Inflammatory macrophage treated with lipopolysaccharide for 4 hours (primary cell): ENCODE data around the gene LINGO3.

ENCODE experiments used
- DNase-seq: peaks from one replicate; pipeline ENCODE4 v3.0.0-alpha.2; 2020

The LINGO3 gene

DNA sequence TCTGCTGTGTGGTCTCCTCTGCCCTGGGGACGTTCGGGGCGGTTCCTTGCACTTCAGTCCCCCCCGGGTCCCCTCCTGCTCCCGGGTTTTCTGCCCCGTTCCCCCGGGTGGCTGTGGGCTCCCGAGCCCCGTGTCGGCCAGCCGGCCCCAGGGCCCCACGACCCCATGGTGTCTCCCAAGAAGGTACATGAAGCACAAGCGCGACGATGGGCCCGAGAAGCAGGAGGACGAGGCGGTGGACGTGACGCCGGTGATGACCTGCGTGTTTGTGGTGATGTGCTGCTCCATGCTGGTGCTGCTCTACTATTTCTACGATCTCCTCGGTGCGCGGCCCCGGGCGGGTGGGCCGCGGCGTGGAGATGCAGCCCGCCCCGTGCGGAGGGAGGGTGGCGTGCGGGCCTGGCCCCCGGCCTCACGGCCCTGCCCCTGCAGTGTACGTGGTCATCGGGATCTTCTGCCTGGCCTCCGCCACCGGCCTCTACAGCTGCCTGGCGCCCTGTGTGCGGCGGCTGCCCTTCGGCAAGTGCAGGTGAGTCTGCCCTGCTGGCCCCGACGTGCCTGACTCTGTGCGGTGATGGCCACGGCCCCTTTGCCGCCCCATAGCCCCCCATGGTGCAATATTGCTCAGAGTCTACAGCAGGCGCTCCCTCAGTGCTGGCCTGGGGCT lies 31.8 kb upstream of the LINGO3 start:
- DNase-seq, result no peak

DNA sequence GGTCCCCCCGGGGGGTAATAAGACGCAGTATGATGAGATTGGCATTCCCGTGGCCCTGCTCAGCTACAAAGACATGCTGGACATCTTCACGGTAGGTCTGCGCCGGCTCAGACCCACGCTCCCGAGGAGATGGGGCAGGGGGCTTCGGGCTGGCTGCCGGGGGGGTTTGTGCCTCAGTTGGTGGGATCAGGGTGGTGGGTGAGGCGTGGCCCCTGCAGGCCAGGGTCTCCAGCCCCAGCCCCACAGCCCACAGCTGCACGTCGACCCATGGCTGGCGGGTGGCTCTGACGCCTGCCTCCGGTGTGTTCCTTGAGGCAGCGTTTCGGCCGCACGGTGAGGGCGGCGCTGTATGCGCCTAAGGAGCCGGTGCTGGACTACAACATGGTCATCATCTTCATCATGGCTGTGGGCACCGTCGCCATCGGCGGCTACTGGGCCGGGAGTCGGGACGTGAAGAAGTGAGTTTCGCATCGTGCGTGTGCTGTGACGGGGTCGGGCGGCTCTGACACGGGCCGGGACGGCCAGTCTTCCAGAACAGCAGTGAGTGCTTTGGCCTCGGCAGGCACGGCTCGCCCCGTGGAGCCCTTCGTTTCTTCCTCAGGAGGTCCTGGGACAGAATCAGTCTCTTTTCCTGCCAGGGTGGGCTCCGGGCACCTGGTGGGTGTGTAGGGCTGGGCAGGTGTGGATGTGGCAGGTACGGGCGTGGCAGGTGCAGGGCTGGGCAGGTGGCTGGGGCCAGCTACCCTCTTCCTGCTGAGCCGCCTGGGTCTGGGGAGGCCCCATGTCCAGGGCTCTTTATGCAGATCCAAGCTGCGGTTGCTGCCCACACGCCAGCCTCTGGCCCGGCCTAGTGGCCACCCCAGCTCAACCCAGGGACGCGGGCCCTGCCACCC lies 31.0 kb upstream of the LINGO3 start:
- no peak for DNase-seq

DNA sequence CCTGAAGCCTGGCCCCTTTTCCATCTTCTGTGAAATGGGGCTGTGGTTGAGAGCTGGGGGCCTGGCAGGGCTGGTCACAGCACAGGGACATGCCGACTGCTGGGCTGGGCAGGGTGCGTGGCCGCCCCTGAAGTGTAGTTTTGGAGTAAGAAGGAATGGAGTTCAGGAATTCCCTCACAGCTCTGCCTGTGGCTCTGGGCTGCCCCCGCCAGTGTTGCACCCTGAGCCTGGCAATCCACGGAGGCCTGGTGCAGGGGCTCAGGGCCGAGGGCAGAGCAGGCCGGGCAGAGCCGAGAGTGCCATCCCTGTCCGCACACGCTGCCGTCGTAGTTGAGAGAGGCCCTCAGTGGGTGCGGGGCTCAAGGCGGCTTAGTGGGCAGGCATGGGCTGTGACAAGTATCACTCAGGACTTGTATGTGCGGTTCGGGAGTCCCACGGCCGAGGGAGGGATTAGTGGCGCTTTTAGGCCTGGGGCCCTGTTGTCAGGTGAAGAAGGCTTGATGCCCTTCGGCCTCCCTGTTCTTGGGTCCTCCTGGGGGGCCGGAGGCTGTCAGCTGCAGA lies 30.2 kb upstream of the LINGO3 start:
- no peak for DNase-seq

DNA sequence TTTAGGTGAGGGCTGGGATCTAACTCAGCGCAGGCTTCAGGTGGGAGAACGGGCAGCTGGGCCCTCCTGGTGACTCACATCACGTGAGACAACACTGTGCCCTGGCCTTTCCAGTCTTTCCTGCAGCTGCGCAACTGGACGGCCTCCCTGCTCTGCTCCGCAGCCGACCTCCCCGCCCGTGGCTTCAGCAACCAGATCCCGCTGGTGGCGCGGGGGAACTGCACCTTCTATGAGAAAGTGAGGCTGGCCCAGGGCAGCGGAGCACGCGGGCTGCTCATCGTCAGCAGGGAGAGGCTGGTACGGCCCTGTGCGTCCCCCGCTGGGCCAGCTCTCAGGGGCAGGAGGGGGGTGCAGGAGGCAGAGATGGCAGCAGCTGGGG lies 29.4 kb upstream of the LINGO3 start:
- no peak for DNase-seq

DNA sequence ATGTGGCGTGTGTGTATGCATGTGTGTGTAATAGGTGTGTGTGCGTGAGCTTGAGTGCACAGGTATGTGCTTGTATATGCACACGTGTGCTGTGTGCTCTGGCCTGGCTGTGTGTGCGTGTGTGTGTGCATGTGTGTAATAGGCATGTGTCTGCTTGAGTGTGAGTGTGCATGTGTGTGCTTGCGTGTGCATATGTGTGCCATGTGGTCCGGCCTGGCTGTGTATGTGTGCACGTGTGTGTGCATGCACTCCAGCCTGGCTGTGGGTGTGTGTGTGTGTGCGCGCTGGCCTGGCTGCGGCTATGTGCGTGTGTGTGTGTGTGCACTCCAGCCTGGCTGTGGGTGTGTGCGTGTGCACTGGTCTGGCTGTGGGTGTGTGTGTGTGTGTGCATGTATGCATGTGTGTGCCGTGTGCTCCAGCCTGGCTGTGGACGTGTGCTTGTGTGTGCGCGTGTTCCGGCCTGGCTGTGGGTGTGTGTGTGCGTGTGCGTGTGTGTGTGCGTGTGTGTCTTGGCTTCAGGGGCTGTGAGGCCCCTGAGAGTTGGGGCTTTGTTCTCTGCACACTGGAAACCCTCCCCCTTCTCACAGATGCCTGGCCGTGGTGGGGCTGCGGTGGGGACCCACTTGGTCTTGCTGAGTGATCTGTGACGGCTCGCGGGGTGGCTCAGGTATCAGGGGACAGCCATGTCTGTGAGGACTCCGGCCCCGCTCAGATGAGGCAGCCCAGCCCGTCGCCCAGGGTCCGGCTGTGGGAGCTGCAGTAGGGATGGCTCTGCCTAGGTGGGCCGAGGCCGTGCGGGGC lies 28.8 kb upstream of the LINGO3 start:
- no peak for DNase-seq

DNA sequence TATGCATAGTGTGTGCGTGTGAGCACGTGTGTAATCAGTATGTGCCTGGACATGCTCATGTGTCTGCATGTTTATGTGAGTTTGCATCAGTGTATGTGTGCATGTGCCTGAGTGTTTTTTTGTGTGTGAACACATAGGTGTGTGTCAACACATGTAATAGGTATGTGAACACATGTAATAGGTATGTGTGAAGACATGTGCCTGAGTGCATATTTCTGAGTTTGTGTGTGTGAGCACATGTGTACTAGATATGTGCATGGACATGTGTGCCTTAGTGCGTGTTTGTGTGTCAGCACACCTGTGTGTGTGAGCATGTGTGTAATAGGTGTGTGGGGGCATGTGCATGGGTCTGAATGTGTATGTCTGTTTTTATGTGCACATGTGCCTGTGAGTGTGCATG lies 27.9 kb upstream of the LINGO3 start:
- no peak for DNase-seq

DNA sequence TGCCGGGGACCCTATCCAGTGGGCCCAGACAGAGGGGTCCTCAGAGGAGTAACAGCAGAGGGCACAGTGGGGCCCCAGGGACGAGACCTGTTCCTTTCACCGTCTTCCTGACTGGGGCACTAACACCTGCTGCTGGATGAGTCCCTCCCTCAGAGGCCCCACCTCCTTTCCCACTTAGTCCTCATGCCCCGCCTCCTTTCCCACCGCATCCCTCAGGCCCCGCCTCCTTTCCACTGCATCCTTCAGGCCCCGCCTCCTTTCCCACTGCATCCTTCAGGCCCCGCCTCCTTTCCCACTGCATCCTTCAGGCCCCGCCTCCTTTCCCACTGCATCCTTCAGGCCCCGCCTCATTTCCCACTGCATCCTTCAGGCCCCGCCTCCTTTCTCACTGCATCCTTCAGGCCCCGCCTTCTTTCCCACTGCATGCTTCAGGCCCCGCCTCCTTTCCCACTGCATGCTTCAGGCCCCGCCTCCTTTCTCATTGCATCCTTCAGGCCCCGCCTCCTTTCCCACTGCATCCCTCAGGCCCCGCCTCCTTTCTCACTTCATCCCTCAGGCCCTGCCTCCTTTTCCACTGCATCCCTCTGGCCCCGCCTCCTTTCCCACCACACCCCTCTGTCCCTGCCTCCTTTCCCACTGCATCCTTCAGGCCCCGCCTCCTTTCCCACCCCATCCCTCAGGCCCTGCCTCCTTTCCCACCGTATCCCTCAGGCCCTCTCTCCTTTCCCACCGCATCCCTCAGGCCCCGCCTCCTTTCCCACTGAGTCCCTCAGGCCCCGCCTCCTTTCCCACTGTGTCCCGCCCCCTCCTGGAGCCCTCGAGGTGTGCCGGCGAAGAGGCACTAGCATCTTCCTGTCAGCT lies 27.3 kb upstream of the LINGO3 start:
- DNase-seq, result no peak

DNA sequence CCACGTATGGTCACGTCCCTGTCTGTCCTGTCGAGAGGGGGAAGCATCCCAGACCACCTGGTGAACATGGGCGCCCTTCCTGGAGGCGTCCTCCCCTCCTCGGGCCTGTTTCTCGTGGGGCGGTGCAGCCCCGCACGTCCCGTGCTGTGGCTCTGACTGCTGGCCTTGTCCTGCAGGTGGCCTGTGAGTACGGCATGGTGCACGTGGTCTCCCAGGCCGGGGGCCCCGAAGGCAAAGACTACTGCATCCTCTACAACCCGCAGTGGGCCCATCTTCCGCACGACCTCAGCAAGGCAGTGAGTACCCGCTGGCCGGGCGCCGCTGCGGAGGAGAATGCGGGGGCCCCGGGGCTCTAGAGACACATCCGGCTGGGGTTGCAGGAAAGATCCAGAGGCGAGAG lies 26.5 kb upstream of the LINGO3 start:
- no peak for DNase-seq

DNA sequence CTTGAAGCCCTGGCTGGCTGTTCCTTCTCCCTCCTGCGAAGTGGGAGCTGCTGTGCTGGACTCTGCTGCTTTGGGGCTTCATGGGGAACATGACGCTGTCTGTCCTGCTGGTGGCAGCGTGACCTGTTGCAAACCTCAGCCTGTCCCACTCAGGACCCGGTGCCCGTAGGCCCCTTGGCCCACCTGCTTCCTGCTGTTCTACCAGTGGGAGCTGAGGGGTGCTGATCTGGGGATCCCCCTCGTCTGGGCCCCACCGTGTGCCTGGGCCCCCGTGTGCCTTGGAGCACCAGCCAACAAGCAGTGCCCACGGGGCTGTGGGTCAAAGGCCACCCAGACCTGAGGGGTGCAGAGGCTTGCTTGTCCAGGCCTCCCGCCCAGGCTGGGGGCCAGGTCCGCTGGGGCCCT lies 25.9 kb upstream of the LINGO3 start:
- peak; percentile 13 for DNase-seq

DNA sequence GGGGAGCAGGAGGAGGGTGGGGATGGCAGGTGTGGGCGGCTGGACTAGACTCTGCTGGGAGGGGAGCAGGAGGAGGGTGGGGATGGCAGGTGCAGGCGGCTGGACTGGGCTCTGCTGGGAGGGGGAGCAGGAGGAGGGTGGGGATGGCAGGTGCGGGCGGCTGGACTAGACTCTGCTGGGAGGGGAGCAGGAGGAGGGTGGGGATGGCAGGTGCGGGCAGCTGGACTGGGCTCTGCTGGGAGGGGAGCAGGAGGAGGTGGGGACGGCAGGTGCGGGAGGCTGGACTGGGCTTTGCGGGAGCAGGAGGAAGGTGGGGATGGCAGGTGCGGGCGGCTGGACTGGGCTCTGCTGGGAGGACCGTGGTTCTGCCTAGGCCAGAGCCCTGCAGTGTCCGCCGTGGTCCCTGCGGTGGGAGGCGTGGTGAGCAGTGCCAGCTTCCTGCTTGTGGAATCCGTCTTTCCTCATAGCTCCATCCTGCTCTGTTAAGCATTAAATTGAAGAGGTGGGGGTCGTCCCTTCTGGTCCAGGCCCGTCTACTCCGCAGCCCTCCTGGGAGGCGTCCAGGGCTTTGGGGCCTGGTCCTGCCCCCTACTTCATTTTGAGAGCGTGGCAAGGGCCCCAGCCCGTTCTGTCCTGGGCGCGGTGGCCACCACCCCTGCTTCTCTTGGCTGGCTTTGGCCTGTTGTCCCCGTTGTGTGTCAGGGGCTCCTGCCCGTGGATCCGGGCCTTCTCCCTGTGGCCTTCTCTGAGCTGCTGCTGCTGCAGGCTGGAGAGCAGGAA lies 25.3 kb upstream of the LINGO3 start:
- DNase-seq, result peak; percentile 33

DNA sequence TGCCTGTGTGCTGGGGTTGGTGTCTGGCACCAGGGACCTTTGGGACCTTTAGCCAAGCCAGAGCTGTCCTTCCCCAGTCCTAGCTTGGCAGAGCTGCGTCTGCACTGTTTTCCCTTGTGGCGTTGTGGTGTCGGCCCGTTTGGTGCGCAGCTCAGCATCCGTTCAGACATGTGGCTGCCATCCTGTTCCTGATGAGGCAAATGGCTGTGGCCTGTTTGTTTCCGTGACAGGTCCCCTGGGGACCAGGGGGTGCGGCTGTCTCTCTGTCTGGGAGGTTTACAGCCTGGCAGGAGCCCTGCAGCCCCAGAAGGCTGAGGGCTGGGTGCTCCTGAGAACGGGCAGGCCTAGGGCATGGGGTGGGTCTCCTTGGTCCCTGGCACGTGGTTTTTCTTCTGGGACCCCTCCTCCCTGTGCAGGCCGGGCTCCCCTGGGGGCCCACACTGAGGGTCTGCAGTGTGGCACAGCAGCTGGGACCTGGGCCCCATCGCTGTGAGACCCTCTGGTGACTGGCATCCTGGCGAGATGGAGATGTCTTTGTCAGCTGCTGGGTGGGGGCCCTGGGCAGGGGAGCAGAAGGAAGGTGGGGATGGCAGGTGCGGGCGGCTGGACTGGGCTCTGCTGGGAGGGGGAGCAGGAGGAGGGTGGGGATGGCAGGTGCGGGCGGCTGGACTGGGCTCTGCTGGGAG lies 24.5 kb upstream of the LINGO3 start:
- DNase-seq, result no peak

DNA sequence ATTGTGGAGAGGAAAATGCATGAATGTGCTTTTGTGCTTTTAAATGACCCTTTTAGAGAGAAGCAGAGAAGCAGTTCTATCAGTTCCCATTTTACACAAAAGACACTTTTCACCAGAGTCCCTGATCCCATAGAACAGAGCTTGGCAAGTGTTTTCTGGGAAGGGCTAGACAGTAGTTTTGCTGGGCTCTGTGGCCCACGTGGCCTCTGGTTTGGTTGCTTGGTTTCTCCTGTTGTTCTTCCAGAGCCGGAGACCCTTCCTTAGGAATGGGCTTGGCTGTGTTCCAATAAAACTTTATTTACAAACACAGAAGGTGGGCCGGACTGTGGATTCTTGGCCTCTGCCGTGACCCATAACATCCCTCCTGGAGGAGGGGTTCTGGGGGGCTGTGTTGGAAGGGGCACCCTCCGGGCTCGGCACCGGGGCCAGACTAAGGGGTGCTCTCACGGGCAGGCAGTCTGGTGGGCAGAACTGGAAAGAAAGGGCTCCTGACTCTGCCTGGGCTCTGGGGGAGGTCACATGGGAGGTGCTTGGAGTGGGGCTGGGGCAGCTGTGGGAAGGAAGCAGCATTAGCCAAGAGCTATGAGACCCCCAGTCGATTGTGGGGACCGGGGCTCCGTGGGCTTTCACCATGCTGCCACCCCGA lies 23.8 kb upstream of the LINGO3 start:
- no peak for DNase-seq

DNA sequence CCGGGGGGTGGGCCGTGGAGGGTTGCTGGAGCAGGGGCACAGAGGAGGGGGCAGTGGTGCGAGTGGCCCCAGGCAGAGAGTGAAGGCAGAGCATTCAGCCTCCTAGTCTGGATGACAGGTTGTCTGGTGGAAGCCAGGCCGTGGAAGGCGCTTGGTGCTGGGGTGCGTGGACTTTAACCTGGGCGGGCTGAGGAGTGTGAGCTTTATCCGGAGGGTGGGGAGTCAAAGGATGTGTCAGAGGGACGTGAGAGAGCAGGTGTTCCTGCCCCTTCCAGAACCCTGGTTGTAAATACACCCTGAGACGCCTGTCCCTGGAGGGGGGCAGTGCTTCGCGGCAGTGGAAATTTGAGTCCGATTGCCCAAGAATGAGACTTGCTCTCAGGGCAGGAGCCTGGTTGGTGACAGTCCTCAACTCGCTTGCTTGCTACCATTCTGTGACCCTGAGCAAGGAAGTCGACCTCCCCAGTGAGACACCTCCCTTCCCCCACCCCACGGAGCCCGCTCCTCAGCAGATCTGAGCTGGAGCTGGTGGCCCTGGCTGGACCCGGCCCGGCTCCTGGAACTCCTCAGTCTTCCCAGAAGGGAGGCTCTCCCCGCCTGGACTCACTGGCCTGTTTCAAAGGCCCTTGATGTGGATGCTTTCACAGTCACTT lies 22.8 kb upstream of the LINGO3 start:
- no peak for DNase-seq

DNA sequence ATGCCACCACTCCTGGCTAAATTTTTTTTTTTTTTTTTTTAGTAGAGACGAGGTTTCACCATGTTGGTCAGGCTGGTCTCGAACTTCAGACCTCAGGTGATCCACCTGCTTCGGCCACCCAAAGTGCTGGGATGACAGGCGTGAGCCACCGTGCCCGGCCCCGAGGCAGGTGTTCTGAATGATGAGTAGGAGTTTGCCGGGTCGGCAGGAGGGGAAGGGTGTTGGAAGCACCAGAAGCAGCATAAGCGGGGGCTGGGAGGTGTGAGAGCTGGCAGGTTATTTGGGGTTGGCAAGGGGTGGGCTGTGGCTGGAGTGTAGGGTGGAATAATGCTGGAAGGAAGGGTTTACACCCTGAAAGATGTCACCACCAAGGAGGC lies 22.3 kb upstream of the LINGO3 start:
- DNase-seq, result no peak

DNA sequence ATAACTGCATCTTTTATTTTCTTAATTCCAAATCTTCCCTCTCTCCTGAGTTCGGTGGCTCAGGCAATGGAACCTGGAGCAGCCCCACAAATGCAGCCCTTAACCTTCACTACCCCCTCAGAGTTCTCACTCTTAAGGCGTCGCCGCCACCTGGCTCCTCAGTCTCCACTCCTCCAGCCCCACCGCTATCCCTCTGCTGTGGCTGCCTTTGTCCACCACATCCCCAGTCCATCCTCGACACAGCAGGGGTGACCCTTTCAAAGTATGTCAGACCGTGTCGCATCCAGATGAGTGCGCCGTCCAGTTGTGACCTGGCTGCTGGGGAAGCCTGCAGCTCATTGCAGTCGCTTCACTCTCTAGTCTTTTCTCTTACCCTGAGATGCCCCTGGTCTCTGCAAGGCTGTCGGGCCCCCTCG lies 21.6 kb upstream of the LINGO3 start:
- DNase-seq, result no peak

DNA sequence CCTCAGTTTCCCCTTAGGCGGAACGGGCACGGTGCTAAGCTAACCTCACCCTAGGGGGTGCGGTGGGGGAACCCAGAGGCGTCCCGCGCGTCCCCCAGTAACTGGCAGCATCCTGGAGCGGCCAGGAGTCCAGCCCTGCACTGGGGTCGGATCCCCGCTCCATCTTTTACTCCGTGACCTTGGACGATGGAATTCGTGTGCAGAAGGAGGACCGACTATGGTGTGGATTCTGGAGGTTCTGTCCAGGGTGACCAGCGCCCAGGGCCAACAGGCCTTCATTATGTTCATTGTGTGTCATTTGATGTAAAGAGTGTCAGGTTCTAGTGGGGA lies 21.2 kb upstream of the LINGO3 start:
- no peak for DNase-seq

DNA sequence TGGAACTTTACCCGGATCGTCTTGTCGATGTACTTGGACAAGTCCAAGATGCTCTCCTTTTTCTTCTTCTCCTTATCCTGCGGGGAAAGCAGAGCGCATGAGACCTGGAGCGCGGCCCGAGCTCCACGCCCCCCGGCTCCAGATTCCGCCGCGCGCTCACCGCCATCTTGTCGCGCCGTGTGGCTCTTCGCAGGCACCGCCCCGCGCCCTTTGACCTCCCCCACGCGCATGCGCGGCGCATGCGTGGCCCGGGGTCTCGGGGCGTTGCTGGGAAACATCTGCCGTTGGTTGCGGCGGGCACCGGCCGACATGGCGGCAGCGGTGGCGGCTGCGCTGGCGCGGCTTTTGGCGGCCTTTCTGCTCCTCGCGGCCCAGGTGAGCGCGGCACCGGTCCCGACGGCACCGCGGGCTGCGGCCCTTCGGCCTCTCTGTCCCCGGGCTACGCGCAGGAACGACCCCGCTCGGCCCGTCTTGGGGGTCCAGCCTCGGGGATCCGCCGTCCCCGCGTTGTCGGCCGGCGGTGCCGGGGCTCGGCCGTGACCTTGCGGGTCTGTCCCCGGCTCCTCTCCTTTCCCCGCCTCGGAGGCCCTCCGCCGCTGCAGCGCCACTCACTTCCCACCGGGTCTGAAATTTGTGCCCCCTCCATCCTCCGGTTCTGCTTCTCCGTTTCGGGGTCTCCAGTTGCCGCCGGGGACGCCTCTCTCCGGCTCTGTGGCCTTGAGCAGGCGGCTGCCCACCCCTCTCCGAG lies 20.6 kb upstream of the LINGO3 start, which contains the start of the genes LSM7 and SPPL2B:
Gene LSM7 (minus strand): TSS at position 186 of the 748 bp plus-strand sequence. CDS start 20 bp downstream, at position 166.
Gene SPPL2B (plus strand): TSS at position 284 of the 748 bp plus-strand sequence. CDS start 26 bp downstream, at position 310.
- DNase-seq, result peak; percentile 92

DNA sequence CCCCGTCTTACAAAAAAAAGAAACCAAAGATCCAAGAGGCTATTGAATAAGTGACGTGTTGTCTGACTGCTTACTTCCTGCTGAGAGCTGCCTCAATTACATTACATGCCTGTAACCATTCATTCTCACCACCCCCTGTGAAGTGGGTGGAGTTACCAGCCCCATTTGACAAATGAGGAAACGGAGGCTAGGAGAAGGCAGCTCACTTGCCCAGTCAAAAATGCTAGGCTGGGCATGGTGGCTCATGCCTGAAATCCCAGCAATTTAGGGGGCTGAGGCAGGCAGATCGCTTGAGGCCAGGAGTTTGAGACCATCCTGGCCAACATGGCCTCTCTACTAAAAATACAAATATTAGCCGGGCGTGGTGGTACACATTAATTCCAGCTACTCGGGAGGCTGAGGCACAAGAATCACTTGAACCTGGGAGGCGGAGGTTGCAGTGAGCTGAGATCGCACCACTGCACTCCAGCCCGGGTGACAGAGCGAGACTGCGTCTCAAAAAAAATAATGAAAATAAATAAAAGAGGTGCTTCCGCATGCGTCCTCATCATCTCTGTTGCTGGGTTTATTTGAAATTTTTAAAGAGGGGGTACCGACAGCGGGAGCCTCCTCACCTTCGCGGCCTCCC lies 19.9 kb upstream of the LINGO3 start:
- DNase-seq, result peak; percentile 96
